ENCODE measurements around the gene CHML. TPM values are rescaled to one million over a fixed set of nuclear protein-coding genes. Genes with fewer than 3 reads are reported as not detected.

Gene CHML
- total RNA-seq, 1 donor from 2014 or later: 8.2 TPM

DNA sequence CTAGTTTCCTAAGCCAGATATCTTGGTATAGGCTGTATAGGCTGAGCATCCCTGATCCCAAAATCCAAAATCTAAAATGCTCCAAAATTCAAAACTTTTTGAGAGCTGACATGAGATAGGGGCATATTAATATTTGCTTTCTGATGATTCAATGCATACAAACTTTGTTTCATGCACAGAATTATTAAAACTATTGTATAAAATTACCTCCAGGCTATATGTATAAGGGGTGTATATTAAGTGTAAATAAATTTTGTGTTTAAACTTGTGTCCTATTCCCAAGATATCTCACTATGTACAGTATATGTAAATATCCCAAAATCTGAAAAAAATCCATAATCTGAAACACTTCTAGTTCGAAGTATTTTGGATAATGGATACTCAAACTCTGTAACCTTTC is 14.5 kb upstream of the CHML start:
- Histone ChIP-seq H3K9me3 (replicated peaks) (no peaks in the 10 kb centered on the region), H3K27me3 (ENCODE audit: low read depth) (no peaks in the 10 kb centered on the region), H3K4me1 (no peaks in the 10 kb centered on the region), H3K36me3 (no peaks in the 10 kb centered on the region), H3K27ac (replicated peaks) (no peak overlapping the region), H3K4me3 (no peak overlapping the region)
- no peak for DNase-seq
- intact Hi-C loops (cut with micrococcal nuclease): no loop called here
- TF ChIP-seq, protein P1, sequence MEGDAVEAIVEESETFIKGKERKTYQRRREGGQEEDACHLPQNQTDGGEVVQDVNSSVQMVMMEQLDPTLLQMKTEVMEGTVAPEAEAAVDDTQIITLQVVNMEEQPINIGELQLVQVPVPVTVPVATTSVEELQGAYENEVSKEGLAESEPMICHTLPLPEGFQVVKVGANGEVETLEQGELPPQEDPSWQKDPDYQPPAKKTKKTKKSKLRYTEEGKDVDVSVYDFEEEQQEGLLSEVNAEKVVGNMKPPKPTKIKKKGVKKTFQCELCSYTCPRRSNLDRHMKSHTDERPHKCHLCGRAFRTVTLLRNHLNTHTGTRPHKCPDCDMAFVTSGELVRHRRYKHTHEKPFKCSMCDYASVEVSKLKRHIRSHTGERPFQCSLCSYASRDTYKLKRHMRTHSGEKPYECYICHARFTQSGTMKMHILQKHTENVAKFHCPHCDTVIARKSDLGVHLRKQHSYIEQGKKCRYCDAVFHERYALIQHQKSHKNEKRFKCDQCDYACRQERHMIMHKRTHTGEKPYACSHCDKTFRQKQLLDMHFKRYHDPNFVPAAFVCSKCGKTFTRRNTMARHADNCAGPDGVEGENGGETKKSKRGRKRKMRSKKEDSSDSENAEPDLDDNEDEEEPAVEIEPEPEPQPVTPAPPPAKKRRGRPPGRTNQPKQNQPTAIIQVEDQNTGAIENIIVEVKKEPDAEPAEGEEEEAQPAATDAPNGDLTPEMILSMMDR (IDR thresholded peaks at IDR 0.05; ENCODE audit: borderline replicate concordance): no peak

DNA sequence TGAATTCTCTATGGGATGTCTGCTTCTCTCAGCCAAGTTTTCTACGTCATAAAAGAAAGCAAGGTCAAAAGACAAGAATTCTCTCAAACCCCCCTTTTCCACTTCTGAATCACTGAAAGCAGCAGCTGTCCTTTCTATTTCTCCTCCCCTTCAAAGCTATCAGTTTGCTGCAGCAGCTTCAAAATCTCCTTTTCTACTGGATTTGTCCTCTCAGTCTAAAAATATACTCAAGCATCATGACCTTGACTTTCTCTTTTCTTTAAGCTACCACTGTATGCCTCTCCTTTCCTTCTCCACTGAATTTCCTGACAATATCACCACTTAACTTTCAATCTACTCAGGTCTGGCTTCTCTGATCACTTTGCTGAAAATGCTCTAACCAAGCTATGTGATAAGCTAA is 13.8 kb upstream of the CHML start:
- Histone ChIP-seq H3K9me3 (replicated peaks) (peaks cover 2% of the 10 kb centered on the region), H3K27ac (replicated peaks) (no peak overlapping the region), H3K36me3 (no peaks in the 10 kb centered on the region), H3K4me3 (no peak overlapping the region), H3K4me1 (no peaks in the 10 kb centered on the region), H3K27me3 (ENCODE audit: low read depth) (no peaks in the 10 kb centered on the region)
- intact Hi-C loops (cut with micrococcal nuclease): no loop called here
- TF ChIP-seq, protein P1 (IDR thresholded peaks at IDR 0.05; ENCODE audit: borderline replicate concordance): no peak
- no peak for DNase-seq

DNA sequence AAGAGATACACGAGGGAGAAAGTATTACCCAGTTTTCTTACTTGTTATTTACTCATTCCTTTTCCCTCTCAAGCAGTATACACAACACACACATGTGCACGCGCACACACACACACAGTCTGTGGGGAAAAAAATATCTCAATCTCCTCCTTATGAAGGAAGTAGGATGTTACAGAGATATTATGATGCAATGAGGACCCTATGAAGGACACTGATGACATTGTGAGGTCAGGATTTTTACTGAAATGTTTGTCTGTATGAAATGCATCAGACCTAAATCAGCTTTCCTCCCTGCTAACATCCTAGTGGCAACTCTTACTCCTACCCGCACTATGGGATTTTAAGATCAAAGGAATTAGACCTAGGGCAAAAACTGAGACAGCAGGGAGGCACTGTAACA is 11.8 kb upstream of the CHML start, which contains the start of gene WDR64:
Gene WDR64 (plus strand): TSS at position 270 of the 400 bp plus-strand sequence. CDS start 204 bp downstream, outside the sequence.
- no peaks in the 10 kb centered on the region for H3K36me3 ChIP-seq
- TF ChIP-seq, protein P1 (IDR thresholded peaks at IDR 0.05; ENCODE audit: borderline replicate concordance): no peak
- H3K4me1 ChIP-seq: no peaks in the 10 kb centered on the region
- peaks cover 3% of the 10 kb centered on the region for H3K9me3 ChIP-seq (replicated peaks)
- DNase-seq: no peak
- no peak within 1 kb of the TSS for H3K4me3 ChIP-seq
- H3K27me3 ChIP-seq (ENCODE audit: low read depth): no peaks in the 10 kb centered on the region
- intact Hi-C loops (cut with micrococcal nuclease): no loop called here
- no peak within 1 kb of the TSS for H3K27ac ChIP-seq (replicated peaks)

DNA sequence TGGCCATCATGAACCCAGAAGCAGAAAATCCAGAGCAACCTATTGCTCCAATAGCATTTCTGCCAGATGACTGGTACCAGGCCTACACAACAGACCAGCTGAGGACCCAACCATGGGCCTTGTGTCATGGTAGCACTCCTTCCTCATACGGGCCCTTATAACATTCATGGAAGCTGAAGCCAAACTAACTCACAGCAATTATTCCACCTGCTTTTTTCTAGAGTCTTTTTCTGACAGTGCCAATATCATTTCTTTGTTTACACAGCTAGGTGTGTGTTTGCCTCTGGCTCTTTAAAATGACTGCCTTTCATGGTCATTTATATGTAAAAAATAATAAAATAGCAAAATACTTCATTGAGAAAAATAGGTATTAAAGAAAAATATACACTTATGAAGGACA is 8.0 kb upstream of the CHML start:
- Histone ChIP-seq H3K4me1 (no peaks in the 10 kb centered on the region), H3K27ac (replicated peaks) (no peak overlapping the region), H3K27me3 (ENCODE audit: low read depth) (no peaks in the 10 kb centered on the region), H3K36me3 (no peaks in the 10 kb centered on the region), H3K4me3 (no peak overlapping the region), H3K9me3 (replicated peaks) (peaks cover 6% of the 10 kb centered on the region)
- intact Hi-C loops (cut with micrococcal nuclease): no loop called here
- TF ChIP-seq, protein P1 (IDR thresholded peaks at IDR 0.05; ENCODE audit: borderline replicate concordance): no peak
- DNase-seq: no peak

DNA sequence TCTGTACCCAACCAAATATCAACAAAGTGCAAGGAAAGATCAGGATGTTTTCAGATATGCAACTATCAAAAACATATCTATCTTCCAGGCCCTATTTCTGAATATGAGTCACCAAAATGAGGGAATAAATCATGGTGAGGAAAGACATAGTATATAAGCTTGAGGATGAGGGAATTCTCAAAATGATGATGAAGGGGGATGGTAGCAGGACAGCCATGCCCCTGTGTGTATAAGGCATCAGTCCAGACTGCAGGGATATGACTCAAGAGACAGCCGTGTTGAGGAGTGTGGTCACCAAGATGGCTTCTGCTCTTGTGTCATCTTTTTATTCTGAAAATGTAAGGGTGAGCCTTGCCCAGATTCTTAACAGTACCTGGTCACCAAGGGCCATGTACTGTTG is 7.5 kb upstream of the CHML start:
- H3K4me1 ChIP-seq: no peaks in the 10 kb centered on the region
- intact Hi-C loops (cut with micrococcal nuclease): no loop called here
- no peaks in the 10 kb centered on the region for H3K27me3 ChIP-seq (ENCODE audit: low read depth)
- H3K27ac ChIP-seq (replicated peaks): no peak overlapping the region
- DNase-seq: no peak
- TF ChIP-seq, protein P1 (IDR thresholded peaks at IDR 0.05; ENCODE audit: borderline replicate concordance): no peak
- no peaks in the 10 kb centered on the region for H3K36me3 ChIP-seq
- H3K4me3 ChIP-seq: no peak overlapping the region
- peaks cover 11% of the 10 kb centered on the region for H3K9me3 ChIP-seq (replicated peaks)

DNA sequence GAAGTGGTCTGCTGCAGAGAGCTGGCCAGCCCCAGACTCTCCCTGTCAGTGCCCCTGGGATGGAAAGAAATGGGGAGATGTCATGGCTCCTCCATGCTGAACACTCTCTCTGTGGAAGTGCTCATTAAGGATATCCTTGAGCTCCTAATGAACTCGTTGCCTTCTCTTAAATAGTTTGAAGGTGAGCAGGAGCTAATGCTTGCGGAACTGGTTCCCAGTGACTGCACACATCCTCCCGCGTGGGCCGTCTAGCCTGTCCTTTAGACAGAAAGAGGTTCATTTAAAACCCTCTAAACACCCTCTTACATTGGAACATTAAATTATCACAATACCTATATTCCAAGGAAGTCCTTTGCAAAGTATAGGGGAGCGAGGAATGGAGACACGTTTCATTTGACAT is 6.0 kb upstream of the CHML start:
- H3K36me3 ChIP-seq: no peaks in the 10 kb centered on the region
- no peak for DNase-seq
- H3K4me1 ChIP-seq: no peaks in the 10 kb centered on the region
- peaks cover 24% of the 10 kb centered on the region for H3K9me3 ChIP-seq (replicated peaks)
- H3K27me3 ChIP-seq (ENCODE audit: low read depth): no peaks in the 10 kb centered on the region
- no peak overlapping the region for H3K4me3 ChIP-seq
- TF ChIP-seq, protein P1 (IDR thresholded peaks at IDR 0.05; ENCODE audit: borderline replicate concordance): no peak
- no peak overlapping the region for H3K27ac ChIP-seq (replicated peaks)
- intact Hi-C loops (cut with micrococcal nuclease): no loop called here

Data from left ventricle myocardium inferior (tissue), 1 donor.